Left hindlimb (tissue), 1 donor: Measurements from ENCODE around the gene NEDD4L.
"Not testable (repeated sequence)": the region's sequence is repeated elsewhere in the genome, so short reads cannot be mapped to it uniquely, and the experiment has no call there.

Source experiments
- DNase-seq: peaks from one replicate; pipeline ENCODE4 v3.0.0-alpha.2; 2018

Gene NEDD4L

DNA sequence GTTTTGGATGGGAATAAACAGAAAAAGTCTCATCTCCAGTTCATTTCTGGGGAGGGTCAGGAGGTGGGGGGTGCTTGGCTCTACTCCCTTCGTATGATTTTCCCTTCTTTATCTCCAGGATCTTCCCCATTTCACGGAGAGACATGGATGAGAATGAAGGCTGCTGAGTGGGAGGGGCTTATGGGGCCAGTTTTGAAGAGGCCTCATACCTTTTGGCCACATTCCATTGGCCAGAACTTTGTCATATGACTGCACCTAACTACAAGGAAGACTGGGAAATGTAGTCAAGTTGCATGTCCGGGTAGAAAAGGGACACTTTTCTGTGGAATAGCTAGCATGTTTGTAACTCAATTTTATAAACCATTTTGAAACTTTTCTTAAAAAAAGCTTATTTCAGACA, 117.6 kb downstream of the NEDD4L start:
- no peak for DNase-seq

DNA sequence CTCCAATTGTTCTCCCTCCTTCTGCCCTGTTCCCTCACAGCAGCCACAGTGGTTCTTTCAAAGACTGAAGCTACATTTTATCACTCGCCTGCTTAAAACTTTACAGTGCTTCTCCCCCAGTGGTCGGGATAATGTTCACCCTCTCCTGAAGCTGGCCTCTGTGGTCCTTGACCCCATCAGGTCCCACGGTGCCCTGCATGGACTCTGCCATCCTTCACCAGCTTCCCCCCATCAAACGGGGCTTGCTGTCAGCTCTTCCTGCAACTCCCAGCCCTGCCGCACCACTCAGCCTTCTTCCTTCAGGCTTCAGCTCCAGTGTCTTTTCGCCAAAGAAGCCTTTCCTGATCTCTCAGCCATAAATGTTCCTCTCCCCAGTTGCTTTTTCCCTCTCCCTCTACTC, 118.1 kb downstream of the NEDD4L start:
- no peak for DNase-seq

DNA sequence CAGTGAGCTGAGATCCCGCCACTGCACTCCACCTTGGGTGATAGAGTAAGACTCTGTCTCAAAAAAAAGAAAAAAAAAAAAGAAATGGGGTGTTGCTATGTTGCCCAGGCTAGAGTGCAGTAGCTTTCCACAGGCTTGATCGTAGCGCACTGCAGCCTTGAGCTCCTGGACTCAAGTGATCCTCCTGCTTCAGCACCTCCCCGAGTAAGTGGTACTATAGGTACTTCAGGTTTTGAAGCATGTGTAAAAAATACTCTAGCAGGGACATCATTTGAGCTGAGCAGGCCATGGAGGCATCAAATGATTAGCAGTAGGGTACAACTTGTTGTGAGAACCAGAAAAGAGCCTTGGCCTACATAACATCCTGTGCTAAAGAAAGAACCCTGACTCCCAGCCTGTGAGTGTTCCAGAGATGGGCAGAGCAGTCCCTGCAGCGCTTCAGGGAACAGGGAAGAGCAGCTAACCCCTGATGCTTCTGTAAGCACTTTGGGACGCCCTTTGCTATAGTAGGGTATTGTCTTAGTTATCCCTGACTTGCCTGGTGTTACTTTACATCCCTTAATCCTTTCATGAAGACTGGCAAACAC, 119.1 kb downstream of the NEDD4L start:
- DNase-seq, result no peak

DNA sequence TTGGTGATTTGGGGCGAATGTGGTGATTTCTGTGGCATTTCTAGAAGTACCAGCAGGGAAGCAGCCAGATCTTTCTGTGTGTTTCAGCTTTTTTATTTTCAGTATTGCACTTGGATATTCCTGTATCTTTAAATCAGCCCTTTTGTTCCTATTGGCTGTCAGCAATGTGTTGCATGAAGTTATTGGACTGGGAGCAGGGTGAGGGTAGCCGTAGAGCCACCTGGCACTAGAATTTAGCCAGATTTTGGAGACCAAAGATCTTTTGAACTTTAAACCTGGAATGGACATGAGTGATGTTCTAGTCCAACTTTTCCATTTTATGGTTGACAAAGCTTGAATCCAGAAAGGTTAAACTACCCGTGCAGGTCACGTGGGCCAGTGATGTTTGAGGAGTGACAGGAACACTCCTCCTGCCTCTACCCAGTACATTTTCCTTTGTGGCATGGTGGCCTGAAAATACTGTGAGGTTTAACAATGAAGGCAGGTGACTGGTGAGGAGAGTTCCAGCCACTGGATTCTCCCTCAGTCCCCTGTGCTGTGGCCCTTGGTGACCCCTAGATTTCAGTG, 122.3 kb downstream of the NEDD4L start:
- DNase-seq, result no peak

DNA sequence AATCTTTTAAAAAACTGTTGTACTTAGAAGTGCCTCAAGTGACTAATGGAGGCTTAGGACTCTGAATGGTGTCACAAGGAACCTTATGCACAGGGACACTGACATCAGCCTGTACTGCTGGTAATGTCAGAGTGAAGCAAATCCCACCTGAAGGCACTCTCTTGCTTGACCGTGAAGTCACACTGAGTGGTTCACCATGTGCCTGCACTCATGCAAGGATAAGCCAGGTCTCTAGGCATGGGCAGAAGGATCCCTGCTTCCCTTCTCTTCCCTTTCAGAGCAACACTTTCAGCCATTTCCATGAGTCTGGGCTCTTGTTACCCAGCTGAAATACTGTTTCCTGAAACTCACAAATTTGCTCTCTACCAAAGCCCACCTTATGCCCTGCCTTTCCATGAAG, 123.0 kb downstream of the NEDD4L start:
- DNase-seq, result no peak

DNA sequence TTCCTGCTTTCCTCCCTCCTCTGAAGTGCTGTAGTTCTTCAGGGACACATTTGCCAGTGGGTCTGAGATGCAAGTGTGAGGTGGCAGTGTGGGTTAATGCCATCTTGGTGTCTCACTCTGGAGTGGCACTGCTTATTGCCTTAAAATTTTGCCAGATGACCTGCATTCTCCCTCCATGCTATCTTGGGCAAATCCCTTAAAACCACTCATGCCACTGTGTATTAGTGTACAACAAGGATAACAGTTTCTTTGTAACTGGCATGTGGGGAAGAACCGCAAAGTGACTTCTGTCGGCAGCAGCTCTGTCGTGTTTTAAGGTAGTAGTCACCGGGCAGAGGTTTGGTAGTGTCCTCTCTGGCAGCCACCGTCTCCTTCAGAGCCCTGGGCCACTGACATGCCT, 124.2 kb downstream of the NEDD4L start:
- no peak for DNase-seq

DNA sequence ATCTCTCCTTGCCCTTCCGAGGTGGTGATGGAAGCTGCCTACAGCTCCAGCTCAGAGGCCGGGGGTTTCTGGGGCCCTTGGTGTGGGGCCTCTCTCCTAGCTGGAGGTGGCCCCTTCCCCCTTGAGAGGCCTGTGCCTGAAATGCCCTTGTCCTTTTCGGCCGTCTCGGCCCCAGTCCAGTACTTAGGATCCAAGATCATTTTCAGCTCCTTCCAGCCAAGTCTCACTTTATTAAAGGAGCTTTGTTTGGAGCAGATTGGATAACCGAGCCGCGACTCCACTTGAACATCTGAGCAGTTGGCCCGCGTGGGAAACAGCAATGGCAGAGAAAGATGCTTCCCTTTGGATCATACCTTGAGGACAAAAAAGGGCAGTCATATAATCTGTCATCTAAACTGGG, 125.0 kb downstream of the NEDD4L start:
- no peak for DNase-seq

DNA sequence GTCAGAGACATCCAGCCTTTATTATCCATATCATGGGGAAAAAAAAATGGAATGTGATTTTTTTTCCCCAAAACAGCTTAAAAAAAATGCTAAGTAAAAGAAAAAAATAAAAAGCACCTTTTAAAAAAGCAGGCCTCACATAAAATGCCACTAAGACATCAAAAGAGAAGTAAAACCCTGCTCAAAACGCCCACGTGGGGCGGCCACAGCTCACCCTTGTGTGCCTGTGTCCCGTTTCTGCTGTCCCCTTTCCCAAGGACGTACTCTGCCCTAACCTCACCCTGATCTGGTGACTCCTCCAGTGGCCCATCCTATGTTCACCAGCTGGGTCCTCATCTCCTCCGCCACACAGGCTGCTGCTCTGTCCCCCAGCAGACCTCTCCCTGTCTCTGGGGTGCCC, 125.4 kb downstream of the NEDD4L start:
- DNase-seq, result no peak

DNA sequence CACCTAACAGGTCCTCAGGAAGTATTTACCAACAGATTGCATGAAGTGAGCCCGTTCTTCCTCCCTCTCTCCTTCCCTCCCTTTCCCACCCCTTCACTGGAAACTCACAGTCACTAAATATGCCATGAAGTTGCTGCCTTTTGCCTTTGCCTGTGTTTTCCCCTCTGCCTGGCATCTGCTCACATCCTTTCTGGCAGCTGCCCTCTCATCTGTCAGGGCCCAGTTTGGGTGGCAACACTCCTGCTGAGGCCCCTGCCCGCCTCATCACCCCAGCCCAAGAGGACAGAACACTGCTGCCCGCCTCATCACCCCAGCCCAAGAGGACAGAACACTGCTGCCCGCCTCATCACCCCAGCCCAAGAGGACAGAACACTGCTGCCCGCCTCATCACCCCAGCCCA, 126.0 kb downstream of the NEDD4L start:
- not testable (repeated sequence) for DNase-seq

DNA sequence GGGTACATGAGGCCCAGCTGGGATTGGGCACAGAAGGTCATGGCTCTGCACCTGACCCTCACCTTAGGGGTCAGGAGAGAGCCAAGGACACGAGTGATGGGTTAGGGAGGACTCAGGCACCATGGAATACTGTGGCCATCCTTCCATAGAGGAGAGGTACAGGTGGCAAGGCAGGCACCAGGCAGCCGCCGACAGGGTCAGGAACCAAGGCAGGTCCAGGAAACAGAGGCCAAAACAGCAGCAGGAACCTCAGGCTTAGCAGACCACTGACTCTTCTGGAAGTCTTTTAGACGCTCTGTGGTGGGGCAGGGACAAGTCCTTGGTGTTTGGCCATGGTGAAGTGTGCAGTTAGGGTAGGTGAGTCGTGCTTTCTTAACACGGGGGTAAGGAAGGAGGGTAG, 128.0 kb downstream of the NEDD4L start:
- DNase-seq, result no peak

DNA sequence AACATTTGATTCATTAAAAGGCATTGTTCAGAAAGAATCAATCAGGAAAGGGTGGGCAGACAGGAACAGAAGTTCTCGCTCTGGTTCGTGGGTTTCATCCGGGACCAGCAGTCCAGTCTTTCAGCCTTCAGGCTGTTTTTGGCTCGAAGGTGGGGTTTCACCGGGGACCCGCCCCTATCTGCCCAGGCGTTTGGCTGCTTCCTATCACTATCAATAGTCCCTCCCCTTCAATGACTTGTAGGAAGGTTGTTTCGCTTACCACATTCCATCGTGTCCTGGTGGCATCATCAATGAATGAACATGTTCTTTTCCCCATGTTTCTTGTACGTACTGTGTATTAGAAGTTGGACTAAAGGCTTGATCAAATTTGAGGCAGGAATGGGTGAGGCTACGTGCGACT, 130.3 kb downstream of the NEDD4L start:
- no peak for DNase-seq

DNA sequence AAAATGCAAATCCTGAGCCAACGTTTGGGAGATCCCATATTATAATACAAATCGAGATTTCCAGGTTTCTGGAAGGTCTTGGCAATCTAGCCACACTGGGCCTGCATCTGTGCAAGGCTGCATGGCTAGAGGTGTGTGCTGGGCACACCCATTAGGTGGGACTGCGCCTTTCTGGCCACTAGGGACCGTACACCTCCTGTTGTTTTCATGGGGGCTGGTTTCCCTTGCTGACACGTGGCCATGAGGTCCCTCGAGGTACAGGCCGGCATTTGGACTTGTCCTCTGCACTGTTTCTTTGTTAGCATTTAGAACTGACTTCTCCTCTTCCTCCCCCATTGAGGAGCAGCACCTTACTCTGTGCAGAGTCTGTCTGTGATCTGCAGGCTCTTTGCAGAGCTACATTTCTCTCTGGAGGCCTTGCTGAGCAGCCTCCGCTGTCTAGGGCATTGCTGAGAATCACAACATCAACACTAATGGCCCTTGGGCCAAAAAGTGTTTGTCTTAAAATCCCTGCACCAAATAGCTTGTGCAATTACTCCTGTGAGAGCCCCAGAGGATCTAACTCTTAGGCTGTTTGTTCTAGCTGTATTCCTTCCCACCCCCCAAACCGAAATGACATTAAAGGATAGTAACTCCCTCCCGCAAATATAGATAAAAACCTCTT, 131.2 kb downstream of the NEDD4L start:
- DNase-seq, result no peak

DNA sequence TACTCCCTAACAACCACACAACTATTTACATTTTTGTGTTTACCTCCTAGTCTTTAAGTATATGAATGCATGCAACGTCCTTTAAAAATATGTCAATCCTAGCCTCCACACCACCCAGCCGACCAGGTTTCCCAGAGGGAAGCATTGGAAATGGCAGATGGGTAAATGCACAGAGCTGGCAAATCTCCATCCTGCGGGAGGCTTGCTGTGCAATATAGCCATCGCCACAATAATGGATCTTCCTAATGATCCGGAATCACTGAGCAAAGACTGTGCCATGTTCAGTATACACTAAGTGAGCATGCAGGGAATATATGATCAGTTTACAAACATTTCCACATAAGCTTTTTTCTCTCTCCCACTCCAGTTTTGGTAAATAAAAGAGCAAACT, 131.8 kb downstream of the NEDD4L start:
- no peak for DNase-seq

DNA sequence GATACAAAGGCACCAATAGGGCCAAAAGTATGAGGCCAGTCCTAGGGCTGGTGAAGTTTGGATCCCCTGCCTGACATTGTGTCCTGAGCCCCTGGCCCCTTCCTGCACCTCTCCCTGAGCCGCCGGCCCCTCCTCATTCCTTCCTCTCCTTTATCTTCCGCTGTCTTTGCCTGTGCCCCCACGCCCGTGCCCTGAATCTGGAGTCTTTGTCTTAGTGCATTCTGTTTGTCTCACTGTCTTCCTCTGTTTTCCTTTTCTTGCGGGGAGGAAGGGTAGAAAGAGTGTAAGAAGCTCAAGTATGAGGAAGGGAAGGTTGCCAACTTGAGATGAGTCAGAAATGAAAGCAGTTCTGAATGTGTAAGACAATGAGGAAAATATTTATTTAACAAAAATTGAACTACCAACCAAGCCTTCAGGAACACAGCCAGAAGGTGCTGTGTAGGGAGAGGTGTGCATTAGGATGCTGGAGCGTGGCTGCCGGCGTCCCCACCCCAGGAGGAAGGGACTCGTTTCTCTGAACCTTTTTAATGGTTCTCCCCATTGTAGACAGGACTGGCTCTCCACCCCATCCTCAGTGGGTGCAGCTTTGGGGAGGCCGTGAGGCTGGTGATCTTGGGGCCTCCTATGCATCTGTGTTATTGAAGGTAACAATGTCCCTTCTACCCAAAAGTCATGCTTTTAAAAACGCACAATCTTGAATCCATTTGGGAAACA, 133.1 kb downstream of the NEDD4L start:
- DNase-seq, result no peak

DNA sequence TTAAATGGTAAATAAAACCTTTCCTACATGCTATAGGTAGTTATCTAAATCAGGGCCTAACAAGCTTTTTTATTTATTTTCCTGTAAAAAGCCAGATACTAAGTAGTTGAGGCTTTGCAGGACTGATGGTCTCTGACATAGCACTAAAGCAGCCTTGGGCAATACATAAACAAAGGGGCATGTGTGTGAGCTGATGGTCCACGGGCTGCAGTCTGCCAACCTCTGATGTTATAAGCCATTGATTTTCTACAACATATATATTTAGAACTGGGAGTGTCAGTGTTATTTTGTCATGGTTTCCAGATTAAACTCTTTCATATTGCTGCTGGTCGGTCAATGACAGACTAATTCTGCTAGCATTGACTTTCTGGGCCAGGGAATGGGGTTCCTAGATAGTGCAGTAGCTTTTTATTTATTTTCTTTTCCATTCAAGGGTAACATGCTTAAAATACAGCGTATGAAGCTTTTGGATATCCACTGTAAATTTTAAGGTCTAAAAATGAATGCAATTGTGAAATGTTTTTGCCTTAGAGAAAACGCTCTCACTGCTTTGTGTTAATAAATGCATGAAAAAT, 134.0 kb downstream of the NEDD4L start:
- no peak for DNase-seq

DNA sequence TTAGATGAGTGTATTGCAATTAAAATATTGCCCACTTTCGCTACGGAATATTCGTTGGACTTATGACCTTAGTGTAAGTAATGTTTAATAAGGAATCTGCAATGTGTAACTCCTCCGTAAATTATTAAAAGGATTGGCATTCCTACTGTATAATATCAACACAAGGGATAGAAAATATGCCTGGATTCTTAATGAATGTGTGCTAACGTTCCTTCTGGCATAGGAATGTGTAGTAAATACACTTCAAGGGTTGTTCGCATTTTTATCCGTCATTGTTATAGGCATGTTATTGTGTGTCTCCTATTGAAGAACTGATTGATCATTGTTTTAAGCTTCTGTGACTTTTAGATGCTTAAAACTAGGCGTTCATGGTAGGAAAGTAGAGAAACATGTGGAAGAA, 134.5 kb downstream of the NEDD4L start:
- no peak for DNase-seq

DNA sequence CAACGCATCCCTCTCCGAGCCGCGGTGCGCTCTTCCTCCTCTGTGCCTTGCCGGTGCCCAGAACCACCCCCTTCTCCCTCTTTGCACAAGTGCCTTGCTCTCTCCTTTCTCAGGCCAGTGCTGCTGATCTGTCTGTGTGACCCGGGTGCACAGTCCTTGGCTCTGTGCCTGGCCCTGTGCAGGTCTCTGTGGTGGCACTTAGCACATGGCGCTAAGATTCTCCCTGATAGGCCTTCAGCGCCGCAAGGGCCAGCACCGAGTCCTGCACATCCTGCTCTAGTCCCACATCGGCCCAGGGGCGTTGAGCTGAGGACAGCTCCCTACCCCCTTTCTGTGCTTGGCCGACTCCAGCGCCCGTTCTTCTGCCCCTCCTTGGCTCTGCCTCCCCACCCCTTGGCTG, 136.1 kb downstream of the NEDD4L start:
- DNase-seq, result no peak

DNA sequence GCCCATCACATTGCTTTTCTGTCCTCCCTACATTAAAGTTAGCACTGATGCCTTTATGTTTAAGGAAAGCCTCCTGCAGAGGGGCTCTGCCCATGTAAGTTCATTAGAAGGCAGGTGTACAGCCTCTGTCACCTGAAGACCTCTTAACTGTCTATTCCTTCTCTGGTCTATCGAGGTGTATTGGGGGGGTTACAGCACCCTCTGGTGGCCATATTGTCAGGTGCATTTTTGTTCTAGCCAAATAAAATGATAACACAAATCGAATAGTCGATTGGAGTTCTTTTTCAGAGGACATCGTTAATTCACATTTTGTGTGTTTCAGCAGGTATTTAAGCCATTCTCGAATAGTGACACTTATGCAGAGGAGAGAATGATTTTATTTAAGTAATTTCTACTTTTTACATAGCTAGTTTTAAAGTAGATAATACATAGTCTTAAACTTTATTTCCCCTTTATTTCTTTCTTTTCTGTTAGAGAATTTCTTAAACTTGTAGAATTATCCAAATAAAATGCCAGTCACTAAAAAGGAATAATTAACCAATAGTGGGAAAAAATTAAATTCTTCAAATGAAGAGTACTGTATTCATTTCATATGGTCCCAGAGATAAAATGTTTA, 136.8 kb downstream of the NEDD4L start:
- DNase-seq, result peak; percentile 42

DNA sequence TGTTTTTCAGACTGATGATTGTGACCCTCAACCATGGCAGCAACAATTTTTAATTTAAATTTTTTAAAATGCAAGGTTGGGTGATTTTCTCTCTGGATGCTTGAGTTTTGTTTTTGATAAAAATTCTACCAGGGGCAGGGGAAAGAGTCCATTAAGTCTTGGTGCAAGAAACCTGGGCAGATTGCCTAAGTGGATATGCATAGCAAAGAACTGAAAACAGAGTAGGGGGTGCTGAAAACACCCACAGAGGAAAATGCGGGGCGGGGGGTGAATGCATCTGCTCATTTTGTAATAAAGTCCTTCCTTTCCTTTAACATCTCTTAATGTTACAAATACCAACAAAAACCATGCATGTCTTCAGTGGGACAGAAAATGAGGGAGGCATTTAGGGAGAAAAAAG, 138.0 kb downstream of the NEDD4L start:
- no peak for DNase-seq

DNA sequence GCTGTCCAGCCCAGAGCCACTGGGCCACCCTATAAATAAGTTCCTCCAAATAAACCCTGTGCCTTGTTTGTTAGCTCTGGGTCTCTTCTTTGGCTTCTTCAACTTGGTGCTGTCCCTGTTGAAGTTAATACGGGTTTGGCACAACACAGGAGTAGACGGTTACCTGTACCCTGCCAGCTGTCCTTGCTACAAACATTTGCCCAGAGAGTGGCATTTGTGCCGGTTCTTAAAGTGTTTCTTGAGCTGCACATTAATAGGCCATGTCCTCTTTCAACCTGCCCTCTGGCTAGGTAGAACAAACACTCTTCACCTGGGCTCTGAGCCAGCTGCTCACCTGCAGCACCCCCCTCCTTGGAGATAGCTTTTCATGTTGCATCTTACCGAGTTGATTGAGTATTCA, 139.2 kb downstream of the NEDD4L start:
- no peak for DNase-seq

DNA sequence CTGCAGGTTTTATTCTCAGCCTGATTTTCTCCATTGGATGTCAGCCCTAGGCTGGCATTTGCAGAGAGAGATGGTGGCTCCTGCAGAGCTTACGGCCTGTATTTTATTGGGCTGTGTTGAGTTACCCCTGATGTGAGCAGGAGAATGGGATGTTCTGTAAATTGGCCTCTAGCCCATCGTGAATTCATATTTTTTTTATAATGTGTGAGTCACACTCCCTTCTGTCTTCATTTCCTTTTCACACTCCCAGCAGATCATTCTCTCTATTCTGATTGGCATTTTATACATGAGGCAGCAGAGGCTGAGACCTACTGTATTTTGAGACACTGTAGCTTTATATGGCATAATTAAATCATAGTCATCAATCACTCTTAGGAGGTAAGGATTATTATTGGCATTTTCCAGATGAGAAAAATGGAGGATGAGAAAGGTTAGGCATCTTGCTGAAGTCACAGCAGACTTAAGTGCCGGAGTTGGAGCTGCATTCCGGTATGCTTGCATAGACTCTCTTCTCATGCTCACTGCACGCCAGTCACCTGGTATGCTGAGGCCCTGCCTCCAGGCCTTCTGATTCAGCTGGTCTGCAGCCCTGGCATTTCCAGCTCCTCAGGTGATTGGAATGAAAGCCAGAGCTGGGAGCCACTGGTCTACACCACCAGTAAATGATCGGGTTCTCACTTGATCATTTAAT, 142.4 kb downstream of the NEDD4L start:
- DNase-seq, result no peak

DNA sequence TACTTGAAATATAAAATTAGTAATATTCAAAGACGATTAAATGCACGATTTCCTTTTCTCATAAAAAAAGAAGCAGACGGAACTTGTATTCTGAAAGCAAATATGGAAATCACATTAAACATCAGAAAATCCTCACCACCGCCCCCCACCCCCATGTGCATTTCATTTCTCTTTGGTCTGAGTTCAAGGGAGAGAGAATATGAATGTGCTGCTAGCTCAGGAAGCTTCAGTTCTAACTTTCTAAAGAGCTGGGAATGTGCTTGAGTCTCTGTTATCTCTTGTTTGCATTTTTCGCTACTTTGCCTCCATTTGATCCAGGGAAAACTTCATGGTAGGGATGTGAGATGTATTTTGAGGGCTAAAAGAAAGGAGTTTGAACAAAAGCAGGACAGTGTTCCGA, 143.6 kb downstream of the NEDD4L start:
- no peak for DNase-seq

DNA sequence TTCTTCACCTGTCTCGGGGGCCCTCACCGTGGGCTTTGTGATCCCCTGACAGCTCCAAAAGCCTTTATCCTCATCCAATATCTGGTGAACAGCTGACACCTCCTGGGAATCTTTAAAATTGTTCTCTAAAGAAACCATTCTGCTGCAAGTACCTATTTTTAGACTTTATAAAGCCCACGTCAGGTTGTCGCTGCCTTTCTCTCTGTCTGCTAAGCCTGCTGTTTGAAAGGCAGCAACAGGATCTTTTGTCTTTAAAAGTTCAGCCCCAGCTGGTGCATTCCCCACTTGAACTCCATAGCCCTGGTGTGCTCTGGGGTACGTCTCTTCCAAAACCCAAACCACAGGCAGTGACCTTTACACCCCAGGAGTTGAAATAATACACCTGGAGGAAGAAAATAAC, 145.0 kb downstream of the NEDD4L start:
- DNase-seq, result no peak
